Naive B cell (primary cell): ENCODE data around the gene ENGASE. TPM values are rescaled to one million over a fixed set of nuclear protein-coding genes. Genes with fewer than 3 reads are reported as not detected.
"Not testable (repeated sequence)": the region's sequence is repeated elsewhere in the genome, so short reads cannot be mapped to it uniquely, and the experiment has no call there.

ENCODE experiments used
- ATAC-seq, 2 donors: fragments of 150-1000 bp; cut with Tn5 transposase; 2 replicates each; pipeline ENCODE4 v1.10.0; 2021; ENCODE audit warnings: low read depth in 2 of 2, mild to moderate bottlenecking in 2 of 2, moderate library complexity in 2 of 2
- DNase-seq: peaks from one replicate; pipeline ENCODE4 v3.0.0; 2022
- H3K27ac Mint-ChIP-seq, 6 donors: one replicate each; pipeline ENCODE4 v1.8.0; 2020 to 2022; ENCODE audit warnings: mild to moderate bottlenecking in 6 of 6, mixed read lengths in 6 of 6, moderate library complexity in 5 of 6, inconsistent platforms in 2 of 6
- H3K27me3 Mint-ChIP-seq, 3 donors: one replicate each; pipeline ENCODE4 v1.8.0; 2021 to 2022; ENCODE audit warnings: mixed read lengths in 3 of 3, mild to moderate bottlenecking in 1 of 3
- H3K36me3 Mint-ChIP-seq, 2 donors: one replicate each; pipeline ENCODE4 v1.8.0; 2020 to 2022; ENCODE audit warnings: mixed read lengths in 2 of 2, inconsistent platforms in 1 of 2, mild to moderate bottlenecking in 1 of 2
- H3K4me1 Mint-ChIP-seq, 3 donors: one replicate each; pipeline ENCODE4 v1.8.0; 2020 to 2022; ENCODE audit warnings: mixed read lengths in 3 of 3, inconsistent platforms in 1 of 3, mild to moderate bottlenecking in 1 of 3, moderate library complexity in 1 of 3
- H3K4me3 Mint-ChIP-seq, 8 donors: one replicate each; pipeline ENCODE4 v1.8.0; 2020 to 2022; ENCODE audit warnings: mild to moderate bottlenecking in 8 of 8, mixed read lengths in 8 of 8, moderate library complexity in 8 of 8, inconsistent platforms in 2 of 8
- H3K9me3 Mint-ChIP-seq, 7 donors: one replicate each; pipeline ENCODE4 v1.8.0; 2020 to 2022; ENCODE audit warnings: mixed read lengths in 7 of 7, mild to moderate bottlenecking in 5 of 7, inconsistent platforms in 2 of 7, moderate library complexity in 1 of 7
- polyA plus RNA-seq, 6 donors: library from polyadenylated mRNA; unstranded; fragments of 300-500 nt; fragmentation: Illumina TruSeq; gene quantifications; one replicate each; pipeline ENCODE4 v1.2.3, GENCODE V29; 2021; ENCODE audit warnings: low read depth in 6 of 6

Gene ENGASE
- 1 to 10 TPM; 1.4 to 7.4 (median 3.6) TPM for polyA plus RNA-seq

- Mint-ChIP-seq H3K36me3 (peaks cover 0 to 3% of the 10 kb centered on the region in 2 donors), H3K27me3 (peaks cover 0 to 8% (median 4%) of the 10 kb centered on the region in 3 donors), H3K4me1 (peaks cover 10 to 28% (median 14%) of the 10 kb centered on the region in 3 donors), H3K4me3 (peak within 1 kb of the TSS; percentile 82 to 95 (median 92)), H3K9me3 (no peaks in the 10 kb centered on the region), H3K27ac (peak within 1 kb of the TSS in 5 of 6 donors; percentile 53 to 94 (median 89))
- peak; percentile 88 for DNase-seq
- ATAC-seq: peak; percentile 94 to 95
Observed at GRCh38 chr17:79074649-79075445, at the start of gene ENGASE. Gene ENGASE, plus strand, starts transcription at chr17:79074824. Its CDS starts 121 bp downstream, at chr17:79074945.

- ATAC-seq: no peak
- no peak for DNase-seq
- H3K27me3 Mint-ChIP-seq: peaks cover 58 to 96% (median 71%) of the 10 kb centered on the region in 3 donors
- peak overlapping the region in 1 of 6 donors; percentile 74 for H3K27ac Mint-ChIP-seq
- peaks cover 5 to 11% (median 10%) of the 10 kb centered on the region in 3 donors for H3K4me1 Mint-ChIP-seq
- H3K9me3 Mint-ChIP-seq: no peaks in the 10 kb centered on the region
- H3K4me3 Mint-ChIP-seq: peak overlapping the region in 7 of 8 donors; percentile 70 to 88 (median 85)
- no peaks in the 10 kb centered on the region for H3K36me3 Mint-ChIP-seq
Observed at GRCh38 chr17:79024901-79025737, 49.5 kb upstream of the ENGASE start.

GRCh38 chr17:79026376-79027273 lies 48.0 kb upstream of the ENGASE start:
- Mint-ChIP-seq H3K4me1 (peaks cover 5 to 11% (median 10%) of the 10 kb centered on the region in 3 donors), H3K4me3 (peak overlapping the region in 4 of 8 donors; percentile 28 to 61 (median 30)), H3K27me3 (peaks cover 56 to 95% (median 80%) of the 10 kb centered on the region in 3 donors), H3K36me3 (no peaks in the 10 kb centered on the region), H3K27ac (no peak overlapping the region), H3K9me3 (no peaks in the 10 kb centered on the region)
- ATAC-seq: no peak
- no peak for DNase-seq

- ATAC-seq (no peak), DNase-seq (no peak)
- Mint-ChIP-seq H3K27ac (no peak overlapping the region), H3K27me3 (peaks cover 55 to 95% (median 82%) of the 10 kb centered on the region in 3 donors), H3K9me3 (no peaks in the 10 kb centered on the region), H3K4me3 (peak overlapping the region in 1 of 8 donors; percentile 61), H3K36me3 (no peaks in the 10 kb centered on the region), H3K4me1 (peaks cover 5 to 11% (median 10%) of the 10 kb centered on the region in 3 donors)
Observed at GRCh38 chr17:79027274-79027924, 47.2 kb upstream of the ENGASE start.

GRCh38 chr17:79027925-79028491 lies 46.6 kb upstream of the ENGASE start:
- ATAC-seq (no peak), DNase-seq (no peak)
- peaks cover 50 to 93% (median 79%) of the 10 kb centered on the region in 3 donors for H3K27me3 Mint-ChIP-seq
- no peak overlapping the region for H3K27ac Mint-ChIP-seq
- no peaks in the 10 kb centered on the region for H3K36me3 Mint-ChIP-seq
- no peaks in the 10 kb centered on the region for H3K9me3 Mint-ChIP-seq
- peaks cover 5 to 11% (median 10%) of the 10 kb centered on the region in 3 donors for H3K4me1 Mint-ChIP-seq
- H3K4me3 Mint-ChIP-seq: no peak overlapping the region

- no peaks in the 10 kb centered on the region for H3K36me3 Mint-ChIP-seq
- no peak overlapping the region for H3K27ac Mint-ChIP-seq
- no peak overlapping the region for H3K4me3 Mint-ChIP-seq
- H3K27me3 Mint-ChIP-seq: peaks cover 44 to 89% (median 72%) of the 10 kb centered on the region in 3 donors
- DNase-seq: no peak
- H3K4me1 Mint-ChIP-seq: peaks cover 5 to 10% (median 6%) of the 10 kb centered on the region in 3 donors
- no peak for ATAC-seq
- H3K9me3 Mint-ChIP-seq: no peaks in the 10 kb centered on the region
Observed at GRCh38 chr17:79028496-79029326, 45.9 kb upstream of the ENGASE start.

- Mint-ChIP-seq H3K27me3 (peaks cover 40 to 86% (median 64%) of the 10 kb centered on the region in 3 donors), H3K4me3 (no peak overlapping the region), H3K36me3 (no peaks in the 10 kb centered on the region), H3K4me1 (peaks cover 0 to 4% (median 3%) of the 10 kb centered on the region in 3 donors), H3K9me3 (no peaks in the 10 kb centered on the region), H3K27ac (no peak overlapping the region)
- ATAC-seq (no peak), DNase-seq (no peak)
Observed at GRCh38 chr17:79029327-79030009, 45.2 kb upstream of the ENGASE start.

GRCh38 chr17:79030636-79031035 lies 44.0 kb upstream of the ENGASE start:
- H3K4me3 Mint-ChIP-seq, H3K4me1 Mint-ChIP-seq, H3K36me3 Mint-ChIP-seq, ATAC-seq, H3K9me3 Mint-ChIP-seq, DNase-seq: not testable (repeated sequence)
- peak overlapping the region in 1 of 6 donors; percentile 72 for H3K27ac Mint-ChIP-seq
- H3K27me3 Mint-ChIP-seq: peaks cover 31 to 74% (median 54%) of the 10 kb centered on the region in 3 donors

GRCh38 chr17:79031996-79032875 lies 42.4 kb upstream of the ENGASE start:
- Mint-ChIP-seq H3K36me3 (no peaks in the 10 kb centered on the region), H3K4me1 (no peaks in the 10 kb centered on the region), H3K27me3 (peaks cover 21 to 59% (median 42%) of the 10 kb centered on the region in 3 donors), H3K9me3 (no peaks in the 10 kb centered on the region), H3K4me3 (no peak overlapping the region), H3K27ac (peak overlapping the region in 2 of 6 donors; percentile 18 to 82)
- no peak for DNase-seq
- ATAC-seq: no peak

GRCh38 chr17:79033046-79033616 lies 41.5 kb upstream of the ENGASE start:
- no peaks in the 10 kb centered on the region for H3K36me3 Mint-ChIP-seq
- ATAC-seq: no peak
- peak overlapping the region in 1 of 6 donors; percentile 75 for H3K27ac Mint-ChIP-seq
- H3K9me3 Mint-ChIP-seq: no peaks in the 10 kb centered on the region
- H3K4me3 Mint-ChIP-seq: no peak overlapping the region
- H3K27me3 Mint-ChIP-seq: peaks cover 20 to 50% (median 33%) of the 10 kb centered on the region in 3 donors
- DNase-seq: no peak
- H3K4me1 Mint-ChIP-seq: no peaks in the 10 kb centered on the region
